HG03442 (cell line): ENCODE results near the gene FHIT.
A peak's percentile ranks its signal among the peaks of the same experiment; 100 is the strongest.

Experiments
- ATAC-seq: cut with Tn5 transposase; IDR thresholded peaks from one replicate; pipeline ENCODE4 v1.9.1; 2021; ENCODE audit warnings: mild to moderate bottlenecking, moderate library complexity; ENCODE audit not compliant: unreplicated experiment

The FHIT gene

DNA sequence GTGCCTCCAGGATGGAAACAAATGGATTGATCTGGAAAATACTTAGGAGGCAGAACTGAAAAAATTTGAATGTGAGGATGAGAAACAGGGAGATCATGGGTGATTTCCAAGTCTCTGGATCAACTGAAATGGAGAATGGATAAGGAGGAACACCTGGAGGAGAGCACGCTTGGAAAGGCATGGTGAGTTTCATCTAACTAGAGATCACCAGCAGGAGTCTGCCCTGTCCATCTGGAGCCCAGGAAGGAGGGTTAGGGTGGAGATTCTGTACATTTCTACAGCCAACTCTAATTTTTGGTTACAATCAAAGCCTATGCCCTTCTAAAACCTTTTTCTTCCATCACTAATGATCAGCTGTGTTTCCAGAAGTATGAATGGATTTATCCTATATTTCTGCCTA lies 1205.6 kb downstream of the FHIT start:
- ATAC-seq = no peak

DNA sequence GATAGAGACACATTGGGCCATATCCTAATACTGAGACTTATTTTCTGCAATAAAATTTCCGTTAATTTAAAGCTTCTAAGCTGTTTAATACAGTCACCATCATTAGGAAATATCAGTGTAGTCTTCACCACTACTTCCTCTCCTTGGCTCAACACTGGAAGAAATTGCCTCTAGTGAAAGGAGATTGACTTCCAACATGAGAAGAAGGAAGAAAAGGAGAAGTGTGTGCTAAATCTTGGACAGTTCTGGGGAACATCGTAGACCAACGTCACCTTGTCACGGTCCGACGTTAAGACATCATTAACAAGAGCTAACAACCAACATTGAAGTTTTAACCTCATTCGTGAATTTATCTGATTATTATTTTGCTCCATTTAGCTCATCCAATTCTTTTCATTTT lies 1214.4 kb downstream of the FHIT start:
- no peak for ATAC-seq

DNA sequence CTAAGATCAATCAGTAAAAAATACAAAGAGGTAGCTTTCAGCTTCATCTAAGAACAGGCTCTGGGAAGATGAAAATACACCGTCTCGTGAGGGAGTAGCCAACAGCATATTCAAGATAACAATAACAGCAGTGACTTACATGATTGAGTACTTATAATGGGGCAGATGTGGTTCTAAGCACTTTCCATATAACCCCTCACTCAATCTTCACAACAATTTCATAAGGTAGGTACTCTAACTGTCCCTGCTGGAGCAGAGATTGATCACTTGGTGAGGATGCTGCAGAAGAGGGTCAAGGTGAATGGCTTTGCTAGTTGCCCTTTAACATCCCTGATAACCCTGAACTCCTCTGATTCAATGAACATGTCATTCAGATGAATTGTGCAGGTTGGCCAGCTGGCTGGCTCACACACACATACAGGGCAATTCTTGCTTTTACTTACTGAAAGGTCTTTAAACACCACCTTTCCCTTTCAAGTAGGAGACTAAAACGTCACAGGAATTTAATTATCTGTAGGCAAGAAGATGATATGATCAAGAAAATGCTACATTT lies 1217.3 kb downstream of the FHIT start:
- no peak for ATAC-seq

DNA sequence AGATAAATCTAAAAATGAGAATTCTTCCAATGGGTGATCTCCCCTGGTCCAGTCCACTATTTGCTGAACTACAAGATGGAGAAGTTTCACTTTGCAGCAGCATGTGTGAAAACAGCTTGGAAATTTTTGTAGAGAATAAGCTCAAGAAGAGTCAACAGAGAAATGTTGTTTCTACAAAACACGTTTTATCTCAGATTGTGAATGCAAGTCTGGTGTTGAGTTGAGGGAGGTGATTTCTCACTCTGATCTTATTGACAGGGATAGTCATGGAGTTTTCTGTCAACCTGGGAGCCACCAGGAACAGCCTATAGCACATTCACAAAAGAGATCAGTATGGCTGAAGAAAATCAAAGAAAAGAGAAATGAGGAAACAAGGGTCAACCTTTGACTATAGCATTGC lies 1220.3 kb downstream of the FHIT start:
- no peak for ATAC-seq

DNA sequence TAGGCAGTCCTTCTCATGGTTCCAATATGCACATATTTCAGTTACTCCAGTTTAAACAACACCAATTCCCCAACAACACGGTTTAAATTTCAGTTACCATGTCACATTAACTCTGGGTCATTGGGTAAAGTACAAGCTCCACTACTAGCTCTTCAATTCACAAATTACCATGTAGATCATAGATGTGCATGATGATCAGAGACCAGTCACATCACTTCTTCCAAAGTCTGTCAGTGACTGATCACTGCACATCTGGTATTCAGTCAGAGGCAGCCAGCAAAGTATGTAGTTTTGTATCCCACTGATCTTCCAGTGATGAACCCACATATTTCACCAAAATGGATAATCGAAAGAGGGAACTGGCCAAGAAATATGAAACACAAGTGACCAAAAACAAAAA lies 1223.0 kb downstream of the FHIT start:
- no peak for ATAC-seq

DNA sequence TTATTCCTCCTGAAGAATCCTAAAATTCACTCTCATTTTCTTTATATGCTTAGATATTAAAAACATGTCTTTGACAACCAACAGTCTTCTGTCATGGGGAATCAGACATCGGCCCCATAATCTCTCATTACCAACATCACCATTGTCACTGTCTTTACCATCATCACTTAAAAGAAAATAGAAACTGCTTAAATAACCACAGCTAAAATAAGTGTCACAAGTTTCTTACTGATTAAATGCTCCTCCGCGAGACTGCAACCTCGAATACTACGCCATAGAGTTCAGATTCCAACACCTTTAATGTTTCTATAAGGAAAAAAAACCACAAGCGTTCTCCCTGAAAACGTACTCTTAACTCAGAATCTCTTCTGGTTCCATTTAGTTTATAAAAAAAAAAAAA lies 1223.9 kb downstream of the FHIT start:
- no peak for ATAC-seq

DNA sequence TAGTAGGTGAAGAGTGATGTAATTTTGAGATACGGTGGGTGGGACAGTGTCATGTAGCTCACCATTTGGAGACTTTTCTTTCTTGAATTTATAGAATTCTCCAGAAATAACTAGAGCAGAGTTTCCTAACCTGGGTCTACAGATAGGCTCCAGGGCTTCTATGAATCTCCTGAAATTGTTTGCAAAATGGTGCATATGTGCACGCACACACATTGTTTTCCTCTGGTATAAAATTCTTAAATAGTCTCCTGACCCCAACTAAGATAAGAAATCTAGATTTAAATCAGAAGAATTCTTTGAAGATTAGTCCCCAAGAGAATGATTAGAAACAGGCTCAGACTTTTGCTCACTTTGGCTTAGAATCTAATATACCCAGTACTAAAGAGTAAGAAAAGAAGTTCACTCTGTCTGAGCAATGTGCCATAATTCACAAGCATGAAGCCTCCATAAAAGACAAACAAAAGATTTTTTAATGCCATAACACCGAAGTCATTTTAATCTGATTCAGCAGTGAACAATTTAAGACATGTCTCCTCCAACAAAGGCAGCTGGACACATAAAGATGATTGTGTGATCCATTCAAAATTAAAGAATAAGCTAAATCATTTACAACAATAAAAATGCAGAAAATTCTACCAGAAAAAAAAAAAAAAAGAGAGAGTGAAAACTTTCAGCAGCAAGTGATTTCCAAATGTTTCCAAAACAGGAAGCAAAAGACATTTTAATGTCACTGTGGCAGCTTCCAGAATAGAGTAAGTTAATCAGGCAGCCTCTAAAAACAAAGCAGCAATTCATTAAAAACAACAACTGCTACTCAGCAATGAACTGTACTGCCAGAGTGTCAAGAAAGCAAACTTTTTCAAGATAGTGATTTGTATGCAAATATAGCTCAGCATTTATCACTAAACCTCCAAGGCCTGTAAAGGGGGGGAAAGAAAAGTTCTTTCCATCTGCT lies 1225.9 kb downstream of the FHIT start:
- no peak for ATAC-seq

DNA sequence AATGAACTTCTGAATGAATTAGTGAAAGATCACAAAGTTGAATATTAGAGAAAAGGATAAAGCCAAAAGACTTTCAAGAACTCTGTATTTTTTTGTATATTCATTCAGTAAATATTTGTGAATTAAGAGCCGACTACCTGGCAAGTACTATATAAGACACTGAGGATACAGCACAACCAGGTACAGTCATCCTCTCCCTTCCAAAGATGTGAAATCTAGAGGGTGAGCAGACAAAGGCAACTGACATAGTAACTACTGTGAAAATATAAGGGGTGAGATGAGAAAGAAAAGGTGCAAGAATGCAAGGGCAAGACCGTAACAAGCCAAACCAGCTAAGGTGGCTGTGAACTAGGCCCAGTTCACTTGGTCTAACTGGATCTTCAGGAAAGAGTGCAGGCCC lies 1226.9 kb downstream of the FHIT start:
- no peak for ATAC-seq

DNA sequence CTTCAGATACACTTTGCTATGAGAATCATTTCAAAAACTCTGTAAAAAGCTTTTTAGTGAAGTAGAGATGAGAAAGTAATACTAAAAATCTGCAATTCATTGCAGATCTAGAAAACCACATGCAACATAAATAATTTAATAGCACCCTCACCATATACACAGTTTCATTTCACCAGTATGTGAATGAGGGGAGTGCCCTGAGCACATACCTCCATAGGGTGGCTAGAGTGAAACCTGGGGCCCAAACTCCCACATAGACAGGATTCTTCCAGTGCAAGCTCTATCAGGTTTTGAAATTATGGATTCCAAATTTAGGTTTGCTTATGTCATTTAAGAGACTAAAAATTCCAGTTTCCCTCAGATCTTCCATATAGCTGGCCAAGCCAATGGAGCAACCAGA lies 1228.1 kb downstream of the FHIT start:
- ATAC-seq = no peak

DNA sequence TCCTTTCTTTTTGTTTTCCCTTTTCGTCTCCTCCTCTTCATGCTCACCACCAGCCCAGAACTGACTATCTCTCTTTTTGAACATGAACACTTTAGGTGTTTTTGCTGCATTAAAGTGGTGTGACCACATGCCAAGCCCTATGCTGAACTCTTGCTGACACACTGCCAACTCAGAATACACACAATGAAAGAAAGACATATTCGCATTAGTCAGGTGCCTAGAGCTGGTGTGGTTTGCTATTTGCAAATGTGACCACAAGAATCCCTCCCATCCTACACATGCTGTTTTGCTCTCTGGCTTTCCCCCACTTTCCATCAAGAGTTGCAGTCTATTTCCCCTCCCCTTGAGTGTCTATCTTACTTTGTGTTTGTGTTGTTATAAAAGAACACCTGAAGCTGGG lies 1233.6 kb downstream of the FHIT start:
- peak; percentile 93 for ATAC-seq

DNA sequence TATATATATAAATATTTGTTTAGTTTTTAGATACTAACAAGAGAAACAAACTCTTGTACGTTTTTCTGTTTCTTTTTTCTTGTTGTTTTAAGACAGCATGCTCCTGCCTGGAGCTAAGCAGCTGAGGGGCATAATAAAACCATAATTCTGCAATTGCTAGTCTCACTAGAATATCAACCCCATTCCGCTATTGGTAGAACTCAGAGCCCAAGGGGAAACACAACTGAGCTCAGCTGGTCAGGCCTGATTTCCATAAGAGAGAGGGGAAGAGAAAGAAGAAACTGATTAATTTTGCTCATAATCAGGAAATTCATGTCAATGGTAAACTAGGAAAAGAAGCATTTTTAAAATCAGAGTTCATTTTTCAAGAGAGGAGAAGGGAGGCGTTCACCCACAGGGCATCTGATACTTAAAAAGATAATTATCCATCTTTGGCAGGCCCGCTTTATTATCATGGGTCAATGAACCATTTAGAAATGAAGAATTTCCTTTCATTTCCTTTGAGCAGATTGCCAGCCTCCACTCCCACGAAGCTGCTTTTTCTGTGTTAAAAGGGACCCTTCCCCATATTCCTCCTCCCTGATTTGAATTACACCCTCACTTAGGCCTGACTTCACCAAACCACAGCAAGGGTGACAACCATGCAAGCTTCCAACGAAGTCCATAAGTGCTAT lies 1236.1 kb downstream of the FHIT start:
- no peak for ATAC-seq

DNA sequence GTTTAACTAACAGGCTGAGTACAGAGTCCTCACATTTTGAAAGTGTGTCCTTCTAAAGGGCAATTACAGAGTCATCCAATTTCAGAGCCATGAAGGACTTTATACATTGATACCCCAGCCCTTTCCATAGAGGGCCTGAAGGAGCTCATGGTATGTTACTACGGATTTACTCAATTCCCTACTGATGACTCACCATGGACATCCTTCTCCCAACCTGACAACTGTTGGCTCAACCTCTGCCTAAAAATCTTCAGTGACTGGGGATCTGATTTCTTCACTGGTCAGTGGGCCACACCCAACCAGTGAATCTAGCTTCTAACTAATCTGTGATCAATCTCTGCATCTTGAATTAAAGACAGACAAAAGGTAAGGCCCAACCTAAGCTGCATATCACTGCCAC lies 1238.0 kb downstream of the FHIT start:
- no peak for ATAC-seq

DNA sequence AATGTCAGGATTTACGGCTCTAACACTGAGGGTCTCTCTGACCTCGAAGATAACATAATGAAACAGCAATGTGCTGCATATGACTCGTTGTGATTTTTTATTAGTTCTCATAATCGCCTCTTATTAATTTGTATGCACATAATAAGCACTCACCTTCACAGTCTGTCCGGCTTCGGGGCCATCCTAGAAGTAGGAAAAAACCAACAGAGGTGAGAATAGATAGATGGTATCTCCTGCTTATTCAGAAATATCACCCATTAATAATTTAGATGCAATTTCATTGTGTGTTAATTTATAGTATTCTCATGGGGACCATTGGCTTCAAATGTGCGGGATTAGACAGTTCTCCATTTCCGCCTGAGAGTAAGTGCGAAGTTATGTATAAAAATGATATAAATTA lies 1240.0 kb downstream of the FHIT start:
- ATAC-seq = no peak

DNA sequence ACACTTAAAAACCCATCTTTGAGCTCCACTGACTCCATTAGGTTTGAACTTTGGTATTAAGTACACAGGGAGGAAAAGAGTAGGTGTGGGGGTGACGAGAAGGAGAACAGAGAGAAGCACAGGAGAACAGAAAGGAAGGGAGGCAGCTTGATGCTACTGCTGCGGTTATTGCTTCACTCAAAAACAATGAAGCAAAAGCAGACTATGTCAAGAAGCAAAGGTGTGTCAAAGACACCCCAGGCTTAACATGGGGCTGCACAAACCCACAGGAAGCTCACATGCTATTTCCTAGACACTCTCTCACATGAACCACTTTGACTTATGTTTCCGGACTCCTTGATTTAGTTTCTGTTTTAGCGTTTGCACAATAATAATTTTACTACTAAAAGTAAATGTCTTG lies 1240.5 kb downstream of the FHIT start:
- peak; percentile 99 for ATAC-seq

DNA sequence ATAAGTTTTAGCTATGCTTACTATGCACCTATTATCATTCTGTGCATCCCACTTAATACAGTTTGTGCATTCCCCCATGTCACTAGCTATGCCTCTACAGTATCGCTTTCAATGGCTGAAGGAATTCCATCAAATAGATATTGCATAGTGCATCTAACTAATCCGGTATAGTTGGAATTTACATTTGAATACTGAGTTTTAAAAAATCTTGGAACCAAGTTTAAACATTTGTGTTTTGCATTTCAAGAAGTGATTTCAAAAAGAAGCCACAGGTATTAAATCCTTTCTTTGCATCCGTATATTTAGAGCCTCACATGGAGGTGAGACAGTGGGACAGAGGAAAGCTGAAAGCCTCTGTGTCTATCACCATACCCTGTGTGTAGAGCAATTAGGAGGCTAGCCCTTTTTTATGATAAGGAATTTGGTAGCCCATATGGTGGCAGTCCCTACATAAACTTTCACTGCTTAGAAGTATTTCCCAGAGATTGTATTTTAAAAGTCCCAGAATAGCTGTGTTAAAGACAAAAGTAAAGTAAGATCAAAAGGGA lies 1241.2 kb downstream of the FHIT start:
- no peak for ATAC-seq

DNA sequence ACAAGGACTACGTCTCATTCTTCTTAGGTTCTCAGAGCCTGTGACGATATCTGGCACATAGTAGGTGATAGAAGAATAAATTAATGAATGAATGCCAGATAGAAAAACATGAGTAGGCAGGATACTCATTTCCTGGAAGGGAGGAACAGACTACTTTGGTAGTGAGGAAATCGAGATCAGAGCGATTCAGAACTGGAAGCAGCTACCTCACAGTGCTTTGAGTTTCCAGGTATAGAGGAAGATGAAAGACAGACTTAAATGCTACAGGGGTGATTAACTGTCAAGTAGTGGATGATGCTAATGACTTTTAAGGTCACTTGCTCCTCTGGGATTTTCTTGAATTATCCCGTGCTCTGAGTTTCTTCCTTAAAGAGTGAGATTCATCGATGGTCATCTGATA lies 1249.9 kb downstream of the FHIT start:
- no peak for ATAC-seq

DNA sequence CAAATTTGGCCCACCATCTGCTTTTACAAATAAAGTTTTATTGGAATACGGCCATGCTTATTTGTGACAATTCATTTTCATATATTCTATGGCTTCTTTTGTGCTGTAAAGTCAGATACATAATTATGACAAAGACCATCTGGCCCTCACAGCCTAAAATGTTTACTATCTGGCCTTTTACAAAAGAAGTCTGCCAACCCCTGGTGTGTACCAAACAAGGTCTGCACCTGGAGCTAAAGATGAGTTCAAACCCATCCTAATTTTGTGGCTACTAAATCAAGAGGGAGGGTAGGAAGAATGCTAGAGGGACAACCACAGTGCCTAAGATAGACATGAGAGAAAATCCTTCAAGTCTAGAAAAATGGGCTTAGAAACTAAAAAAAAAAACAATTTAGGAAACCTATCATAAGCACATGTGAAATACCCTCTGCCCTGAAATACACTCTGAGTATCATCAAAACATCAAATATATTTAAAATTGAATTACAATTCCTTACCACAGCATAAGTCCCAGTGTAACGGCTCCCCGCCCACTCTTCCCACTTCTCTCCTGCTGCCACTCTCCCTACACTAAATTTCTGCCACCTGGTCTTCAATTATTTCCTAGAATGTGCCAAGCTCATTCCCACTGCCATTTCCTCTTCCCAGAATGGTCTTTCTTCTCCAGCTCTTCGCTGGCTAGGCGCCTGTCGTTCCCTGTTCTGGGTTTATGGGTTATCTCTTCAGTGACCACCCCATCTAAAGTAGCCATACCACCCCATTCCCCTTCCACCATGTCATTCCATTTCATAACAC lies 1250.7 kb downstream of the FHIT start:
- ATAC-seq = no peak

DNA sequence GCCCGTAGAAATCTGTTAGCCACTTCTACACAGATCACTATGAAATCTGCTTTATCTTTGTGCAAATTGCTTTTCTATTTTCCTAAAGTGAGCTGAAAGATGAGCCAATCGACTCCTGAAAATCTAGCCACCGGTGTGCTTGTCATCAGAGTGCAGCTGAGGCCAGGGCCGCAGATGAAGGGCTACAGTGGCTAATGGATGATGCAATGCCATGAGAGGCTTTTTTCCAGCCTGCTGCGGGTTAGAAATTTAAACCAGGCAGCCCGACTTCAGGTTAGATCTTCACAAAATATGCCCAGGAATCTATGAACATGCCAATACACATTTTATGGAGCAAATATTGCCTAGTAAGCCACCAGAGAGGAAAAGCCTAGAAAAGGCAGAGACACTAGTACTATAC lies 1253.2 kb downstream of the FHIT start:
- ATAC-seq = no peak

DNA sequence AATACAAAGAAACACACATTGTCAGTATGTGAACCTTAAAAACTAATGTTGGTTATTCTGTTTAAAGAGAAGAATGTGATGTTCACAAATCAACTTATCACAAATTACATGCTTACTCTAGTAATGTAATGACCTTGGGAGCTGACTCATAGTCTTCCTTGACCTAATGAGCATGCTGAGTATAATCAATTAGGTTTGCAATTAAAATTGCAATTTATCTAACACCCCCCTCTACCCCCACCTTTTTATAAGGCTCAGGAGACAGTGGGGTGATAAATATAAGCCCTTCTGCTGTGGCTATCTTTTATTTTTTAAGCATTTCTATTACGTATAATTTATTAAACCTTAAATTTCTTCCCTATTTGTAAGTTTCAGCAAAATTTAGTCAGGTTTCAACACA lies 1253.7 kb downstream of the FHIT start:
- no peak for ATAC-seq

DNA sequence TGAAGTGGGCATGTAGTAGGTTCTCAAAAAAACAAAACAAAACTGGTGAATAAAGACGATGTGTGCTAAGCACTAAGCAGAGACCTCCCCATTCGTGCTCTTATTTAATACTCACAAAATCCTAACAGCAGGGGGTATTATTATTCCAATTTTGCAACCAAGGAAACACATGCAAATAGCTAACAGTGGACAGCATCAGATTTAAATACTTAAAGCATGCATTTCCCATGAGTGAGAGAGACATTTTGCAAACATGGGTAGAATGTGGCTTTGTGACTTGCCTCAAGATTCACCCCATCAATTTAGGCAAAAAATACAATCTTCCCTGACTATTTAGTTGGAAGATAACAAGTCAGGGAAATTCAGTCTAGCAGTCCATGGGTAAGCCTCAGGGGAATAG lies 1255.2 kb downstream of the FHIT start:
- ATAC-seq = no peak

DNA sequence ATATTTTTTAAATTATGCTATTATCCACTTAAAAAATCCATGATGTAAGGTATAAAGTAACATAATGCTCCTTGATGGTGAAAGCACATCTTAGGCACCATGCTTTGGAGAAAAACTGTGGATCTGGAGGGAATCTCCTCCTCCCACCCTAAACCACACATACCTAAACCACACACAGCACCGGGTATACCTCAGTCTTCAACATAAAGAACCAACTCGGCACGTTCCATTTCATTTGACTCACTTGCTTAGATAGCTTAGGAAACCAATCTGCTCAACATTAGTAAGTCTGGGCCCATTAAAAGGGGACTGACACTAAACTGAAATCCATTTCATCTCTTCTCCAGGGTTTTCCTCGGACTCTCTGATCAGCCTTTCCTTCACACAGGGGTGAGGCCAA lies 1255.7 kb downstream of the FHIT start:
- no peak for ATAC-seq
